Sigmoid colon (tissue), 7 donors: ENCODE results near the gene ZNF777. TPM values are rescaled to one million over a fixed set of nuclear protein-coding genes. Genes with fewer than 3 reads are reported as not detected.
"Not testable (repeated sequence)": the region's sequence is repeated elsewhere in the genome, so short reads cannot be mapped to it uniquely, and the experiment has no call there.

Experiments used
- DNase-seq: peaks from one replicate; pipeline ENCODE4 v3.0.0-alpha.2; 2019
- H3K27ac ChIP-seq, 4 donors: fragments of 200-600 bp; sonication (generic); one replicate each; pipeline ENCODE4 v1.5.1; 2016 to 2019; ENCODE audit warnings: mild to moderate bottlenecking in 1 of 4
- H3K27me3 ChIP-seq, 3 donors: fragments of 200-600 bp; sonication (generic); one replicate each; pipeline ENCODE4 v1.5.1; 2019; ENCODE audit warnings: mild to moderate bottlenecking in 1 of 3
- H3K36me3 ChIP-seq, 4 donors: fragments of 200-600 bp; sonication (generic); one replicate each; pipeline ENCODE4 v1.5.1; 2016 to 2019
- H3K4me1 ChIP-seq, 4 donors: fragments of 200-600 bp; sonication (generic); one replicate each; pipeline ENCODE4 v1.5.1; 2017 to 2019
- H3K4me3 ChIP-seq, 4 donors: fragments of 200-600 bp; sonication (generic); one replicate each; pipeline ENCODE4 v1.5.1; 2017 to 2019; ENCODE audit warnings: mild to moderate bottlenecking in 2 of 4, moderate library complexity in 1 of 4
- H3K9me3 ChIP-seq, 4 donors: fragments of 200-600 bp in 3 of 4; sonication (generic) in 3 of 4; one replicate each; pipeline versions ENCODE4 v1.5.1 to v1.6.1; 2013 to 2019
- EP300 ChIP-seq, 4 donors: sonication (generic); formaldehyde crosslinking; IDR thresholded peaks; one replicate each; pipeline ENCODE4 v1.6.1; 2017; ENCODE audit warnings: antibody characterized with exemption in 4 of 4
- POLR2A ChIP-seq, 2 donors: fragments of 450-650 bp; IDR thresholded peaks; one replicate each; pipeline ENCODE4 v1.6.1; 2016; ENCODE audit warnings: antibody characterized with exemption in 2 of 2, mild to moderate bottlenecking in 2 of 2, moderate library complexity in 2 of 2
- POLR2AphosphoS5 ChIP-seq, 4 donors: sonication (generic); formaldehyde crosslinking; IDR thresholded peaks; one replicate each; pipeline ENCODE4 v1.6.1; 2017; ENCODE audit warnings: antibody characterized with exemption in 4 of 4
- WGBS, 2 donors: extraction: QIAGEN DNeasy Blood & Tissue Kit; methylation state at CpG; one replicate each; pipeline ENCODE4 v1.1.7; 2013; 5-methylcytosine and 5-hydroxymethylcytosine counted together
- intact Hi-C: fragments of 100-400 bp; cut with DNase I; formaldehyde crosslinking; loops from one replicate; pipeline ENCODE4 v1.15.1; 2023
- polyA plus RNA-seq, 3 donors: library from polyadenylated mRNA; stranded (reverse); fragments of 200-250 nt; gene quantifications; one replicate each; pipeline ENCODE4 v1.2.3, GENCODE V29; 2013
- total RNA-seq, 4 donors: library from RNA; depleted of rRNA; stranded (reverse); fragments of >200 nt; gene quantifications; one replicate each; pipeline ENCODE4 v1.1.0, GENCODE V29; 2016
- TF ChIP-seq, protein P1 (sequence below), 4 experiments: fragments of 450-650 bp in 3 of 4; fragments of 200-600 bp in 1 of 4; IDR thresholded peaks; one replicate each; pipeline ENCODE4 v1.5.1; 2016 to 2019; ENCODE audit warnings: antibody characterized with exemption in 4 of 4, mild to moderate bottlenecking in 3 of 4, moderate library complexity in 2 of 4
- donor health status: healthy with polysubstance abuse.
- donor health status: Bipolar disorder and iron deficiency.
- donor health status: healthy.

ZNF777 gene
- total and polyA plus RNA-seq, 7 donors = 4.2 to 8.8 (median 6.6) TPM

DNA sequence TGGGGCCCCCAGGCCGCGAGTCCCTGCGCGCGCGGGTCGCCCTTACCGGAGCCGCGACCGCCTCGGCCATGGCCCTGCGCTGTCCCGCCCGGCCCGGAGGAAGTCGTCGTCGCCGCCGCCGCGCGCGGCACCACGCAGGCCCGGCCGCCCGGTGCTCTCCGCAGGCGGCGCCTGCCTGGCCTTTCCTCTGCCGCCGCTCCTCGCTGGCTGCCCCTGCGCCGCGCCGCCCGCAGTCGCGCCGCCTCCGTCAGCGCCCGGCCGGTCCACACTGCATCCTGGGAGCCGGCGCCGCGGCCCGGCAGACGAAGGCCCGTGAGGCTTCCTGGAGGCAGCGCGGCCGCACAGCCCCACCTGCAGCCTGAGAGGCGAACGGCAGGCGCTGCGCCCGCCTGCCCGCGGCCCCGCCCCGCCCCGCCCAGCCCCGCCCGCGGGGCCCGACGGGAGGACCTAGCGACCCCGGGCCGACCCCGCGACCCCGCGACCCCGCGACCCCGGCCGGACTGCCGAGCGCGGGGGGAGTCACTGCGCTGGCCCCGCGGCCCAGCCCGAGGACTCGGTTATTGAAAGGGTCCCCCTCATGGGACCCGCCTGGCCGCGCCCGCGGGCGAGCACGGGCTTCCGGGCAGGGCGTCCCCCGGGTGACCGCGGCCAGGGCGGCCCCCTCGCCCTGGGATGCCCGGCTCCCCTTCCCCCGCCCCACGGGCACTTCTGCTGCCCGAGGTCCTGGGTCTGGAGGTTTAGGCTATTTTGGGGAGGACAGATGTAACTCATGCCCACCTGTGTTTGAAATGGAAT, 36.8 kb upstream of the ZNF777 start, which contains the start of gene ZNF746:
ZNF746 (minus strand) TSS at position 343 of the 795 bp plus-strand sequence; CDS start at position 70, 273 bp downstream.
- no peaks in the 10 kb centered on the region for H3K27me3 ChIP-seq
- no peak for TF ChIP-seq POLR2A (IDR thresholded peaks at IDR 0.05)
- TF ChIP-seq, protein P1, sequence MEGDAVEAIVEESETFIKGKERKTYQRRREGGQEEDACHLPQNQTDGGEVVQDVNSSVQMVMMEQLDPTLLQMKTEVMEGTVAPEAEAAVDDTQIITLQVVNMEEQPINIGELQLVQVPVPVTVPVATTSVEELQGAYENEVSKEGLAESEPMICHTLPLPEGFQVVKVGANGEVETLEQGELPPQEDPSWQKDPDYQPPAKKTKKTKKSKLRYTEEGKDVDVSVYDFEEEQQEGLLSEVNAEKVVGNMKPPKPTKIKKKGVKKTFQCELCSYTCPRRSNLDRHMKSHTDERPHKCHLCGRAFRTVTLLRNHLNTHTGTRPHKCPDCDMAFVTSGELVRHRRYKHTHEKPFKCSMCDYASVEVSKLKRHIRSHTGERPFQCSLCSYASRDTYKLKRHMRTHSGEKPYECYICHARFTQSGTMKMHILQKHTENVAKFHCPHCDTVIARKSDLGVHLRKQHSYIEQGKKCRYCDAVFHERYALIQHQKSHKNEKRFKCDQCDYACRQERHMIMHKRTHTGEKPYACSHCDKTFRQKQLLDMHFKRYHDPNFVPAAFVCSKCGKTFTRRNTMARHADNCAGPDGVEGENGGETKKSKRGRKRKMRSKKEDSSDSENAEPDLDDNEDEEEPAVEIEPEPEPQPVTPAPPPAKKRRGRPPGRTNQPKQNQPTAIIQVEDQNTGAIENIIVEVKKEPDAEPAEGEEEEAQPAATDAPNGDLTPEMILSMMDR (IDR thresholded peaks at IDR 0.05) = peak in 1 of 4 experiments; percentile 47
- no peak for TF ChIP-seq EP300 (IDR thresholded peaks at IDR 0.05)
- peak in 3 of 4 donors; percentile 29 to 62 (median 60) for TF ChIP-seq POLR2AphosphoS5 (IDR thresholded peaks at IDR 0.05)
- intact Hi-C loops = loop anchor here (1.0 to 5.0 kb wide), 6 partner anchors 35 to 370 kb away; partner anchors contain the start of genes ZNF282, ZNF425, ZNF777 and ZNF783
- no peaks in the 10 kb centered on the region for H3K9me3 ChIP-seq
- peak within 1 kb of the TSS; percentile 61 to 93 (median 84) for H3K4me3 ChIP-seq
- peaks cover 0 to 24% (median 20%) of the 10 kb centered on the region in 4 donors for H3K4me1 ChIP-seq
- peaks cover 12 to 16% (median 14%) of the 10 kb centered on the region in 4 donors for H3K36me3 ChIP-seq
- H3K27ac ChIP-seq = peak within 1 kb of the TSS; percentile 84 to 96 (median 94)
- WGBS, 2 donors = 0% methylated on average over 109 of the region's 109 CpGs
- peak; percentile 89 for DNase-seq

DNA sequence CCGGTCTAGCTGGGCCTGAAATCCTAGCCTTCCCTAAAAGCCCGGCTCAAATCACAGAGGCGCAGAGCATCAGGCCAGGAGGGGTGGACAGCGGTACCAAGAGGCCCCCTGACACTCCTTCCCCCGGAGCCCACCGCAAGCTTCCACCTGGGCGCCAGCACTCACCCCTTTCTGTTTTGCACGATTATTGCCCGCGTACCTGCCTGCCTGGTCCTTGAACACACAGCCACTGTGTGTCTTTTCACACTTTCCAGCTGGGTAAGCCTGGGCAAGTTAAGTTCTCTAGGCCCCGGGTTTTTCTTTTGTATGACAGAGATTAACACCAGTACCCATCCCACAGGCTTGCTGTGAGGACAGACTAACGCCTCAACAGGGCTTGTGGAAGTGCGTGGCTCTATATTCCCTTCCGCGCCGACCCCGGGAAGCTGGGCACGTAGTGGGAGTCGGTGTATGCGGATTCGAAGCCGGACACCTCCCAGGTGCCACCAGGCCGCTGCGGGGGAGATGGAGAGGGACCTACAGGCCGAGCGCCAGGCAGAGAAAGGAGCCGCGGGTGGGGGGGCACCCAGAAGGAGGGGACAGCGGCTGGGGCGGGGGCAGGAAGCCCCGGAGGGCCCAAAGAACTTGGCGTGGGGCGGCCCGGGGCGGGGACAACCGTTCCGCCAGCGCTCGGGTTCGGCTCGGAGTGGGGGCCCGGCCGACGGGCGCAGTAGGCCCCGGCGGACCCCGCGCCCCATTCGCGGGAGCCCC, 36.0 kb upstream of the ZNF777 start:
- Histone ChIP-seq H3K27me3 (no peaks in the 10 kb centered on the region), H3K4me3 (peak overlapping the region; percentile 61 to 93 (median 84)), H3K27ac (peak overlapping the region; percentile 84 to 96 (median 94)), H3K4me1 (peaks cover 0 to 24% (median 20%) of the 10 kb centered on the region in 4 donors), H3K9me3 (no peaks in the 10 kb centered on the region), H3K36me3 (peaks cover 21 to 24% (median 22%) of the 10 kb centered on the region in 4 donors)
- 2 to 7% methylated on average over 51 of the region's 51 CpGs for WGBS, 2 donors
- intact Hi-C loops = loop anchor here (1.0 to 5.0 kb wide), 6 partner anchors 35 to 370 kb away; partner anchors contain the start of genes ZNF282, ZNF425, ZNF777 and ZNF783
- DNase-seq = peak; percentile 80
- no peak for TF ChIP-seq EP300 (IDR thresholded peaks at IDR 0.05)
- TF ChIP-seq POLR2AphosphoS5 (IDR thresholded peaks at IDR 0.05) = peak in 1 of 4 donors; percentile 12

DNA sequence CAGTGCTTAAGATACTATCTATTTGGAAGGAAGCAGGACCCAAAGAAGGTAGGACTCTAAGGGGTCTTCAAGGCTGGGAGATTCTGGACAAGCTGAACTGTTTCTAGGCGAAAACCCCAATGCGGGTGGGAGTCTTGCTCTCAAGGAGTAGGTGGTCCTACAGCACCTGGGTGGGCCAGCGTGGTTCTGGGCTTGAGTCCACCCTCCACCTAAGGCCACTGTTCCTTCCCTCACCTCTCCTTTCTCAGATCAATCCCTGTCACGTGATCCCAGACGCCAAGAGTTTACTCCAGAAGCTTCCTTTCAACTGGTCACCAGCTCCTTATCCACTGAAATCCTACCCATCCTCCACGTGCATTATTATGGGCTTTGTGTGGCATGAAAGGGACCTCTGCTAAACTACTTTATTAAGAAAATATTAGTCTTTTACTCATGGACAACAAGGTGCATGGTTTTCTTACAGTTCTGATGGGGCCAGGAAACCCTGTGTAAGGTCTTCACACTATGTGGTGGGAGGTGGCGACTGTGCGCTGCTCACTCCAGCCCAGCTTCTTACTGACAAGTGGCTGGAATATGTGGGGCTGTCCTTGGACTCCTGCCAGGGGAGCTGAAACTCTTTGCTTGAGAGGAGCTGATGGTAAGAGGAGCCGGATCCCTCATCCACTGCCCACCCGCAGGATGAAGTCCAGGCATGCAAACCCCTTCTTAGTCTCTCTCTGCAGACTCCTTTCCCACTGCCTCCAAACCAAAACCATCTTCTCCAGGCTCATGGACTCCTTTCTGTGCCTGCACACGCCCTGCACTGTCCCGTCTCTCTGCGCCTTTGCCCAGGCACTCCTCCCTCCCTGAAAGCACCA, 35.2 kb upstream of the ZNF777 start:
- H3K9me3 ChIP-seq = no peaks in the 10 kb centered on the region
- H3K4me1 ChIP-seq = peaks cover 0 to 24% (median 20%) of the 10 kb centered on the region in 4 donors
- WGBS, 2 donors = 55 to 63% methylated on average over 13 of the region's 13 CpGs
- peak; percentile 93 for DNase-seq
- intact Hi-C loops = loop anchor here (5.0 kb wide), 5 partner anchors 34 to 369 kb away; partner anchors contain the start of genes ZNF282, ZNF425 and ZNF777
- H3K4me3 ChIP-seq = peak overlapping the region; percentile 61 to 93 (median 84)
- peaks cover 28 to 32% (median 30%) of the 10 kb centered on the region in 4 donors for H3K36me3 ChIP-seq
- TF ChIP-seq EP300 (IDR thresholded peaks at IDR 0.05) (no peak), POLR2AphosphoS5 (IDR thresholded peaks at IDR 0.05) (no peak), POLR2A (IDR thresholded peaks at IDR 0.05) (no peak)
- TF ChIP-seq, protein P1 (IDR thresholded peaks at IDR 0.05) = no peak
- H3K27me3 ChIP-seq = no peaks in the 10 kb centered on the region
- peak overlapping the region; percentile 84 to 96 (median 94) for H3K27ac ChIP-seq

DNA sequence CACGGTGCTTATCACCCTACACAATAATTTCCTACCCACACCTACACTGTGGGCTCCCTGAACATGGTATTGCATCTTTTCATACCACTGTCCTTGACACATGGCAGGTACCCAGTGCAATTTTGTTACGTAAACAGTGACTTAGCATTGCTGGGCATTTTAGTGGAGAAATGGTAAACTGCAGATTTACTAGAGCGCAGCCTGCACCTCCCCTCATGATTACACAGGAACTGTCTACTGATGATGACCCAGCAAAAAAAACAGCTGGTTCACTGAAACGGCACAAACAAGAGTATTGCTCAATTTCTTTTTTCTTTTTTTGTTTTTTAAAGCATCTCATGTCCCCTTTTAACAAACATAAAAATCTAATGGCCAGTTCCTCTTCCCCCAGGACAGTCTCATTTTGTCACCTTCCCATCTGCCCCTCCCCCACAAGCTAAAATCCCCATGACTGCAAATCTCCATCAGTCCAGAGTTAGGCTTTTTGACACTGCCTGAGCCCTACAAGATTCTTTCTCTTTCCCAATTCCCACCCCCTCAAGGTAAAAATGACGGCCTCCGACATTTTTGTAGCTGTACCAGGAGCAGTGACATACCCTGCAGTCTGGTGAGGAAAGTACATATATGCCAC, 34.0 kb upstream of the ZNF777 start:
- no peak for DNase-seq
- Histone ChIP-seq H3K27me3 (no peaks in the 10 kb centered on the region), H3K4me3 (no peak overlapping the region), H3K4me1 (peaks cover 0 to 24% (median 20%) of the 10 kb centered on the region in 4 donors), H3K9me3 (no peaks in the 10 kb centered on the region), H3K27ac (peak overlapping the region in 3 of 4 donors; percentile 92 to 96 (median 96)), H3K36me3 (peaks cover 28 to 44% (median 41%) of the 10 kb centered on the region in 4 donors)
- no peak for TF ChIP-seq POLR2AphosphoS5 (IDR thresholded peaks at IDR 0.05)
- TF ChIP-seq, protein P1 (IDR thresholded peaks at IDR 0.05) = no peak
- WGBS, 2 donors = 81 to 86% methylated on average over 6 of the region's 6 CpGs
- intact Hi-C loops = loop anchor here (5.0 kb wide), 5 partner anchors 33 to 368 kb away; partner anchors contain the start of genes ZNF282, ZNF425 and ZNF777

DNA sequence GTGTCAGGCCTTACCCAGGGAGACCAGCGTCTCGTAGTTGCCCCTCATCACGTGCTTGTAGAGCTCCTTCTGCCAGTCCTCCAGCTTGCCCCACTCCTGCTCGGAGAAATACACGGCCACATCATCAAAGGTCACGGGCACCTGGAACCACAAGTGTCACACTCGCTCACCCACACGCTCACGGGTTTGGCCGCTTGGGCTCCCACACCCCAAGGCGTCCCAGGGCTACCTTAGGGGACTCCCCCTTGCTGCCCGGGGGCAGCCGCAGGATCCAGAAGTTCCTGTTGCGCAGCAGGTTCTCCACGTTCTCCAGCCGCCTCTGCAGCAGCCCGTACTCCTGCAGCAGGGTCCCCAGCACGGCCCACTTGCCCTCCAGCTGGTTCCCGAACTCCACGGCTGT, 33.1 kb upstream of the ZNF777 start:
- peaks cover 28 to 50% (median 44%) of the 10 kb centered on the region in 4 donors for H3K36me3 ChIP-seq
- WGBS, 2 donors = 88 to 96% methylated on average over 18 to 20 of the region's 20 CpGs
- peaks cover 0 to 24% (median 20%) of the 10 kb centered on the region in 4 donors for H3K4me1 ChIP-seq
- H3K9me3 ChIP-seq, DNase-seq, intact Hi-C loops, H3K27me3 ChIP-seq, H3K4me3 ChIP-seq, H3K27ac ChIP-seq: not testable (repeated sequence)
